ENCODE data around the gene IL7R.

- peak; percentile 8 to 79 (median 70) for TF ChIP-seq CTCF (IDR thresholded peaks at IDR 0.05)
- TF ChIP-seq POLR2A (IDR thresholded peaks at IDR 0.05) = no peak
Measured at GRCh38 chr5:35815089-35815936, 41.4 kb upstream of the IL7R start.

All from right lobe of liver (tissue), 4 donors.